K562 (cell line): ENCODE measurements around the gene APBB2. TPM values are rescaled to one million over a fixed set of nuclear protein-coding genes. Genes with fewer than 3 reads are reported as not detected.

Experiments
- ATAC-seq: fragments of 200-7000 bp; cut with Tn5 transposase; 3 replicates; pipeline ENCODE4 v1.9.1; 2020; ENCODE audit warnings: moderate library complexity
- BruUV-seq: library from RNA; stranded (reverse); fragments of 400-500 nt; replicated peaks from 2 replicates; lab custom pipeline; 2021; lab: Mats Ljungman, UMichigan
- CTCF ChIA-PET: fragments of 300-600 bp; formaldehyde crosslinking; extraction: SDS; loops from one replicate; lab custom pipeline; 2021; ENCODE audit warnings: low intra/inter-chr PET ratio; lab: Yijun Ruan, JAX
- POLR2A ChIA-PET: fragments of 300-600, 350-650 bp; sonication (Branson Sonifier 250); formaldehyde crosslinking; extraction: SDS; loops from one replicate; lab custom pipeline; 2021; ENCODE audit warnings: antibody characterized with exemption, inconsistent platforms; lab: Yijun Ruan, JAX
- DNase-seq, 4 experiments: peaks; one replicate each; pipeline versions ENCODE4 v3.0.0 to v3.0.0-alpha.2; 2011 to 2018; ENCODE audit warnings: low spot score in 3 of 4, mixed read lengths in 3 of 4; ENCODE audit errors: extremely low read depth in 1 of 4
- FAIRE-seq: peaks from 2 replicates; lab custom pipeline; 2011; peaks lifted over from hg19 to GRCh38; lab: Jason Lieb, UNC
- H2AFZ ChIP-seq: 2 replicates; pipeline ENCODE4 v1.6.0; 2011; ENCODE audit warnings: low read depth, low read length, control low read depth, inconsistent platforms
- H3K27ac ChIP-seq: fragments of 200-600 bp; 3 replicates; pipeline ENCODE4 v1.8.0; 2011; ENCODE audit warnings: low read depth, mild to moderate bottlenecking, control low read depth, inconsistent platforms, low read length, moderate library complexity, mixed read lengths; ENCODE audit errors: extremely low read depth
- H3K27me3 ChIP-seq, 2 experiments: fragments of 300-600 bp in 1 of 2; 2 replicates in 1 of 2; 3 replicates in 1 of 2; pipeline versions ENCODE4 v1.6.0 to v1.8.0; 2011; ENCODE audit warnings: inconsistent platforms in 2 of 2, low read length in 2 of 2, mild to moderate bottlenecking in 1 of 2, mixed read lengths in 1 of 2, moderate library complexity in 1 of 2; ENCODE audit not compliant: control insufficient read depth in 2 of 2, insufficient read depth in 2 of 2
- H3K36me3 ChIP-seq: fragments of 300-600 bp; 3 replicates; pipeline ENCODE4 v1.8.0; 2011; ENCODE audit warnings: mild to moderate bottlenecking, low read length, inconsistent platforms; ENCODE audit not compliant: control insufficient read depth, insufficient read depth
- H3K4me1 ChIP-seq, 2 experiments: fragments of 200-600 bp in 1 of 2; replicated peaks in 1 of 2; 2 replicates in 1 of 2; 3 replicates in 1 of 2; pipeline versions ENCODE4 v1.5.1 to v1.8.0; 2011; ENCODE audit warnings: inconsistent platforms in 2 of 2, low read length in 2 of 2, mild to moderate bottlenecking in 1 of 2, mixed read lengths in 1 of 2, moderate library complexity in 1 of 2; ENCODE audit not compliant: control insufficient read depth in 2 of 2, insufficient read depth in 2 of 2
- H3K4me2 ChIP-seq: 2 replicates; pipeline ENCODE4 v1.6.1; 2011; ENCODE audit warnings: low read length, control low read depth, inconsistent platforms, mixed read lengths; ENCODE audit not compliant: insufficient read depth
- H3K4me3 ChIP-seq: fragments of 200-600 bp; sonication (generic), shearing (Covaris generic); 2 replicates; pipeline ENCODE4 v1.5.1; 2016; ENCODE audit warnings: control low read depth, inconsistent platforms
- H3K79me2 ChIP-seq: fragments of 200-600 bp; 3 replicates; pipeline ENCODE4 v1.8.0; 2011; ENCODE audit warnings: low read length, inconsistent platforms; ENCODE audit not compliant: control insufficient read depth, insufficient read depth
- H3K9ac ChIP-seq, 2 experiments: 2 replicates each; pipeline versions ENCODE4 v1.6.0 to v1.6.1; 2011; ENCODE audit warnings: low read depth in 2 of 2, low read length in 2 of 2, control low read depth in 1 of 2, inconsistent platforms in 1 of 2, mild to moderate bottlenecking in 1 of 2, mixed read lengths in 1 of 2; ENCODE audit not compliant: insufficient read depth in 1 of 2
- H3K9me1 ChIP-seq: one replicate; pipeline ENCODE4 v1.6.0; 2011; ENCODE audit warnings: inconsistent platforms, mild to moderate bottlenecking, low read length, moderate library complexity; ENCODE audit not compliant: control insufficient read depth, insufficient read depth
- H3K9me3 ChIP-seq: replicated peaks from 2 replicates; pipeline ENCODE4 v1.5.1; 2011; ENCODE audit warnings: low read depth, low read length, inconsistent platforms; ENCODE audit not compliant: control insufficient read depth, insufficient read depth
- H4K20me1 ChIP-seq: replicated peaks from 2 replicates; pipeline ENCODE4 v1.6.1; 2011; ENCODE audit warnings: low read length, inconsistent platforms, mixed read lengths; ENCODE audit not compliant: control insufficient read depth, insufficient read depth
- ARID2 ChIP-seq: fragments of 450-650 bp; IDR thresholded peaks from 2 replicates; pipeline ENCODE4 v1.6.1; 2017; ENCODE audit warnings: antibody characterized with exemption, mild to moderate bottlenecking
- CBX5 ChIP-seq: IDR thresholded peaks from 2 replicates; pipeline ENCODE4 v1.6.1; 2014; ENCODE audit warnings: low read depth, borderline replicate concordance
- DDX20 ChIP-seq: fragments of 450-650 bp; IDR thresholded peaks from 2 replicates; pipeline ENCODE4 v1.6.1; 2016; ENCODE audit warnings: missing genetic modification characterization, low read depth, mild to moderate bottlenecking, missing compliant biosample characterization, moderate library complexity
- ETV1 ChIP-seq: fragments of 450-650 bp; conservative IDR thresholded peaks from 2 replicates; pipeline ENCODE4 v1.6.1; 2016; ENCODE audit warnings: missing genetic modification characterization, control low read depth, low read depth, missing compliant biosample characterization
- HEY1 ChIP-seq: fragments of 250-450 bp; sonication (Bioruptor Pico); IDR thresholded peaks from 2 replicates; pipeline ENCODE4 v1.5.0; 2020; ENCODE audit warnings: mild to moderate bottlenecking, moderate library complexity, borderline replicate concordance
- MYC ChIP-seq, 2 experiments: fragments of 250-450 bp in 1 of 2; sonication (Bioruptor Pico) in 1 of 2; IDR thresholded peaks; 2 replicates each; pipeline versions ENCODE4 v1.5.1 to v1.6.1; 2012 to 2021; ENCODE audit warnings: low read depth in 2 of 2, borderline replicate concordance in 1 of 2, improper control_type of control experiment in 1 of 2, low read length in 1 of 2, mild to moderate bottlenecking in 1 of 2, moderate library complexity in 1 of 2
- NFE2L1 ChIP-seq: fragments of 450-650 bp; IDR thresholded peaks from 2 replicates; pipeline ENCODE4 v1.6.1; 2016; ENCODE audit warnings: missing genetic modification characterization, low read depth, mild to moderate bottlenecking, missing compliant biosample characterization, moderate library complexity, borderline replicate concordance
- TCF7L2 ChIP-seq: fragments of 150-350 bp; IDR thresholded peaks from 2 replicates; pipeline ENCODE4 v1.6.1; 2016; ENCODE audit warnings: low read depth, mild to moderate bottlenecking, low read length, moderate library complexity
- TEAD2 ChIP-seq: fragments of 450-650 bp; IDR thresholded peaks from 2 replicates; pipeline ENCODE4 v1.6.1; 2016; ENCODE audit warnings: missing genetic modification characterization, control low read depth, missing compliant biosample characterization
- ZNF121 ChIP-seq: sonication (generic); formaldehyde crosslinking; conservative IDR thresholded peaks from 2 replicates; pipeline ENCODE4 v1.8.0; 2022; ENCODE audit warnings: missing genetic modification reagents
- ZNF146 ChIP-seq: IDR thresholded peaks from one replicate; pipeline ENCODE4 v1.6.1; 2018; ENCODE audit warnings: missing compliant biosample characterization; ENCODE audit not compliant: unreplicated experiment
- WGBS: fragments of 100-300 bp; shearing (Covaris generic); methylation state at CpG from one replicate; pipeline ENCODE4 v1.1.6; 2016; ENCODE audit warnings: low coverage, mixed read lengths; ENCODE audit not compliant: insufficient coverage; ENCODE audit errors: missing lambda C conversion rate; 5-methylcytosine and 5-hydroxymethylcytosine counted together
- in situ Hi-C: fragments of 300-500 bp; cut with MboI; formaldehyde crosslinking; loops from 4 replicates; pipeline ENCODE4 v1.15.0; 2018; ENCODE audit warnings: inconsistent platforms, mixed read lengths
- intact Hi-C: fragments of 100-400 bp; cut with micrococcal nuclease; formaldehyde crosslinking; loops from 2 replicates; pipeline ENCODE4 v1.14.2; 2022
- polyA plus RNA-seq, 8 experiments: library from polyadenylated mRNA; depleted of rRNA in 4 of 8; stranded (reverse) in 5 of 8; unstranded in 3 of 8; fragments of >200 nt; fragmentation: Nextera tagmentation in 2 of 8; fragmentation: Illumina TruSeq in 1 of 8; extraction: Ambion mirVana in 2 of 8; extraction: Trizol in 1 of 8; gene quantifications; 2 replicates each; pipeline versions ENCODE4 v1.2.1 to v1.2.3, GENCODE V29; 2011 to 2014; ENCODE audit warnings: inconsistent platforms in 1 of 8, missing spikeins in 1 of 8
- total RNA-seq, 7 experiments: library from RNA; depleted of rRNA in 6 of 7; stranded (reverse); fragments of >200 nt in 6 of 7; fragmentation: Illumina TruSeq in 2 of 7; extraction: Trizol in 2 of 7; gene quantifications; 2 replicates each; pipeline versions ENCODE4 v1.2.1 to v1.2.3, GENCODE V29; 2011 to 2021; ENCODE audit warnings: low replicate concordance in 1 of 7
- TF ChIP-seq, protein P1 (sequence below), 2 experiments: IDR thresholded peaks; 2 replicates each; pipeline ENCODE4 v1.6.1; 2011; ENCODE audit warnings: borderline replicate concordance in 1 of 2, control low read depth in 1 of 2, low read depth in 1 of 2, low read length in 1 of 2, mild to moderate bottlenecking in 1 of 2, mixed read lengths in 1 of 2, moderate library complexity in 1 of 2; ENCODE audit not compliant: insufficient read depth in 1 of 2, insufficient read length in 1 of 2, poor library complexity in 1 of 2, severe bottlenecking in 1 of 2; ENCODE audit errors: extremely low read depth in 1 of 2
- TF ChIP-seq, protein P2 (sequence below): fragments of 250-450 bp; sonication (Bioruptor Pico); IDR thresholded peaks from 2 replicates; pipeline ENCODE4 v1.5.0; 2021; ENCODE audit warnings: mild to moderate bottlenecking, moderate library complexity

The APBB2 gene
- total and polyA plus RNA-seq, 9 of the 15 experiments (the other 6 are each of a cell fraction or from before 2014, with no cell fraction given) = 0.08 to 2.1 (median 1.4) TPM

DNA sequence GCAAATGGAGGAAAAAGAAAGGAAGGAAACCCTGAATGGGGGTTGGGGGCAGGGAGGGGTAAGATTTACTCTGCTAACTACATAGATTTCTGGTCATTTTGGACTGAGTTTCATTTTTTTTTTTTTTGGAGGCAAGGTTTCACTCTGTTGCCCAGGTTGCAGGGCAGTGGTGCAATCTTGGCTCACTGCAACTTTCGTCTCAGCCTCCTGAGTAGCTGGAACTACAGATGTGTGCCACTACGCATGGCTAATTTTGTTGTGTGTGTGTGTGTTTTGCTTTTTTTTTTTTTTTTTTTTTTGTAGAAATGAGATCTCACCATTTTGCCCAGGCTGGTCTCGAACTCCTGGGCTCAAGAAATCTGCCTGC, 223.5 kb downstream of the APBB2 start:
- CTCF ChIA-PET = no interaction called here
- no peak for FAIRE-seq
- no peak for ATAC-seq
- no peak for DNase-seq
- no peaks in the 10 kb centered on the region for H3K4me1 ChIP-seq
- no peaks in the 10 kb centered on the region for H3K9me3 ChIP-seq
- POLR2A ChIA-PET = no interaction called here
- no peak overlapping the region for H3K9ac ChIP-seq
- H4K20me1 ChIP-seq = no peaks in the 10 kb centered on the region
- intact Hi-C loops (no loop called here), in situ Hi-C loops (no loop called here)
- no peak overlapping the region for H3K27ac ChIP-seq
- no peak overlapping the region for H3K4me2 ChIP-seq
- no peaks in the 10 kb centered on the region for H3K79me2 ChIP-seq
- H3K27me3 ChIP-seq = no peaks in the 10 kb centered on the region
- H3K4me3 ChIP-seq = no peak overlapping the region
- no peak overlapping the region for H2AFZ ChIP-seq
- 0% methylated on average over 2 of the region's 3 CpGs for WGBS
- H3K36me3 ChIP-seq = no peaks in the 10 kb centered on the region
- no peaks in the 10 kb centered on the region for H3K9me1 ChIP-seq
- BruUV-seq = no TSS peak
- TF ChIP-seq NFE2L1 (tag) (no peak), HEY1 (CRISPR knock-in tag) (no peak), ETV1 (tag) (no peak), MYC (IDR thresholded peaks at IDR 0.05; ENCODE audit: low read depth, low read length) (no peak), MYC (CRISPR knock-in tag; IDR thresholded peaks at IDR 0.05; ENCODE audit: borderline replicate concordance, low read depth) (no peak), ZNF146 (no peak), TCF7L2 (no peak), ARID2 (no peak), CBX5 (no peak), TEAD2 (tag) (no peak), ZNF121 (no peak), DDX20 (tag) (no peak)
- TF ChIP-seq, protein P1, sequence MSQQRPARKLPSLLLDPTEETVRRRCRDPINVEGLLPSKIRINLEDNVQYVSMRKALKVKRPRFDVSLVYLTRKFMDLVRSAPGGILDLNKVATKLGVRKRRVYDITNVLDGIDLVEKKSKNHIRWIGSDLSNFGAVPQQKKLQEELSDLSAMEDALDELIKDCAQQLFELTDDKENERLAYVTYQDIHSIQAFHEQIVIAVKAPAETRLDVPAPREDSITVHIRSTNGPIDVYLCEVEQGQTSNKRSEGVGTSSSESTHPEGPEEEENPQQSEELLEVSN (IDR thresholded peaks at IDR 0.05; ENCODE audit: borderline replicate concordance in 1 of 2, extremely low read depth in 1 of 2, insufficient read depth in 1 of 2, insufficient read length in 1 of 2, low read depth in 1 of 2, low read length in 1 of 2, poor library complexity in 1 of 2, severe bottlenecking in 1 of 2) = no peak
- TF ChIP-seq, protein P2, sequence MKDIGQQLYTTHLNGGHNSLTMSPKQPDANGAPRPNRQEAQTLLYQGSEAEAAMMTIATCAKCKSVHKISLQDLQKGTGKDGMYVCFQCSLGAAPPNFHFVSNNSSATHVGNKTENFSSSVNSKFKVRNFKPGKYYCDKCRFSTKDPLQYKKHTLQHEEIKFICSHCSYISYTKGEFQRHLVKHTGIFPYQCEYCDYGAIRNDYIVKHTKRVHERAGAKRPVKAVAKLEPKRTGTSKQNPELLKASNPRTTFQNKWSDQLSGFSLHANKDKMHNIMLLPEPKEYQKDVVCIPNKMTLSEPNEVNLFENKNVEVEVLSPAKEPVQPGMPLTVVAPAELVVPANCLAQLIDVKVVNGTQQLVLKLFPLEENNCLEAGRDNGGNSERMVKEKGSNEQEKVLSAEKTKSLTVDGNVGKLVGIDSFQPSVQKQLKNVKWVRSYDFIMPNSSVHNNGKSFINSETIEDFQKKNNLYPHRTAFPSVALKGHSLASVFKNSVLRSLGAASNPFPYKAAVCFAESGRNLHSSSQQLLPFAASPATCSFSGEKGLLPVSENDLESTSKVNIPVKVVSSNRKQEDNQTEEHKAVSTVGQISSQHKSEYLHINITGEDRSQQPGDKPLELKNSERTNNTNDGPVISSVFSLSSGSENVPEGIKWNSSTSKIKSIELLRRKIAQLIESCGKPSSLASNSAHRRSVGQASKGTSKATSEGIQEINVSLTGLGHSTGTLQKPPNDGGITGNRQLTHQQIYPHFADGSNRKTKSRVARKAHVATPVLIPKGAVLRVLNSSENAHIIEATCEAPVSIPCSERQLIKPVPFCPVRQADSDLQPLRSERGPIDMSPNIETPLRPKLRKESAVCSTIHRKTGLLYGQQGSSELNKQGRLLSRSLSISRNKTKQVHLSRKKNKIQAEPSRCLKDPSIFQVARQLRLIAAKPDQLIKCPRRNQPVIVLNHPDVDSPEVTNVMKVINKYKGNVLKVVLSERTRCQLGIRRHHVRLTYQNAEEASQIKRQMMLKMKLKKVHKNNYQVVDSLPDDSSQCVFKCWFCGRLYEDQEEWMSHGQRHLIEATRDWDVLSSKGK (CRISPR knock-in tag) = no peak
